ENCODE data around the gene HOXA3.

Gene HOXA3

GRCh38 chr7:27145165-27145913 lies 7.0 kb downstream of the HOXA3 start:
- Histone ChIP-seq H3K4me3 (ENCODE audit: low read depth, low read length) (peak overlapping the region; percentile 26), H3K9ac (ENCODE audit: low read depth, low read length) (no peak overlapping the region), H3K27me3 (ENCODE audit: control insufficient read depth, insufficient read depth, low read length) (peaks cover 99% of the 10 kb centered on the region), H3K36me3 (ENCODE audit: control insufficient read depth, insufficient read depth, low read length) (no peaks in the 10 kb centered on the region), H3K9me3 (ENCODE audit: control insufficient read depth, insufficient read depth, low read length) (no peaks in the 10 kb centered on the region), H3K4me1 (ENCODE audit: control insufficient read depth, insufficient read depth, low read length) (no peaks in the 10 kb centered on the region)

GRCh38 chr7:27144781-27145164 lies 7.6 kb downstream of the HOXA3 start:
- no peak overlapping the region for H3K9ac ChIP-seq (ENCODE audit: low read depth, low read length)
- H3K27me3 ChIP-seq (ENCODE audit: control insufficient read depth, insufficient read depth, low read length): peaks cover 99% of the 10 kb centered on the region
- H3K4me3 ChIP-seq (ENCODE audit: low read depth, low read length): peak overlapping the region; percentile 18
- H3K4me1 ChIP-seq (ENCODE audit: control insufficient read depth, insufficient read depth, low read length): no peaks in the 10 kb centered on the region
- H3K36me3 ChIP-seq (ENCODE audit: control insufficient read depth, insufficient read depth, low read length): no peaks in the 10 kb centered on the region
- H3K9me3 ChIP-seq (ENCODE audit: control insufficient read depth, insufficient read depth, low read length): no peaks in the 10 kb centered on the region

- Histone ChIP-seq H3K4me3 (ENCODE audit: low read depth, low read length) (peak overlapping the region; percentile 14), H3K27me3 (ENCODE audit: control insufficient read depth, insufficient read depth, low read length) (peaks cover 99% of the 10 kb centered on the region), H3K9ac (ENCODE audit: low read depth, low read length) (no peak overlapping the region), H3K36me3 (ENCODE audit: control insufficient read depth, insufficient read depth, low read length) (no peaks in the 10 kb centered on the region), H3K4me1 (ENCODE audit: control insufficient read depth, insufficient read depth, low read length) (no peaks in the 10 kb centered on the region), H3K9me3 (ENCODE audit: control insufficient read depth, insufficient read depth, low read length) (no peaks in the 10 kb centered on the region)
Observed at GRCh38 chr7:27143950-27144780, 8.2 kb downstream of the HOXA3 start.

GRCh38 chr7:27143023-27143949 lies 9.1 kb downstream of the HOXA3 start, which contains the start of gene HOXA5:
Gene HOXA5, minus strand, starts transcription at chr7:27143681. Its CDS starts 74 bp downstream, at chr7:27143607.
- H3K9ac ChIP-seq (ENCODE audit: low read depth, low read length): no peak within 1 kb of the TSS
- no peaks in the 10 kb centered on the region for H3K9me3 ChIP-seq (ENCODE audit: control insufficient read depth, insufficient read depth, low read length)
- H3K27me3 ChIP-seq (ENCODE audit: control insufficient read depth, insufficient read depth, low read length): peaks cover 99% of the 10 kb centered on the region
- peak within 1 kb of the TSS; percentile 72 for H3K4me3 ChIP-seq (ENCODE audit: low read depth, low read length)
- no peaks in the 10 kb centered on the region for H3K4me1 ChIP-seq (ENCODE audit: control insufficient read depth, insufficient read depth, low read length)
- no peaks in the 10 kb centered on the region for H3K36me3 ChIP-seq (ENCODE audit: control insufficient read depth, insufficient read depth, low read length)

GRCh38 chr7:27142580-27143022 lies 9.8 kb downstream of the HOXA3 start:
- H3K4me1 ChIP-seq (ENCODE audit: control insufficient read depth, insufficient read depth, low read length): no peaks in the 10 kb centered on the region
- H3K27me3 ChIP-seq (ENCODE audit: control insufficient read depth, insufficient read depth, low read length): peaks cover 100% of the 10 kb centered on the region
- H3K4me3 ChIP-seq (ENCODE audit: low read depth, low read length): peak overlapping the region; percentile 72
- no peaks in the 10 kb centered on the region for H3K9me3 ChIP-seq (ENCODE audit: control insufficient read depth, insufficient read depth, low read length)
- H3K36me3 ChIP-seq (ENCODE audit: control insufficient read depth, insufficient read depth, low read length): no peaks in the 10 kb centered on the region
- no peak overlapping the region for H3K9ac ChIP-seq (ENCODE audit: low read depth, low read length)

GRCh38 chr7:27141923-27142579 lies 10.3 kb downstream of the HOXA3 start:
- no peaks in the 10 kb centered on the region for H3K9me3 ChIP-seq (ENCODE audit: control insufficient read depth, insufficient read depth, low read length)
- H3K27me3 ChIP-seq (ENCODE audit: control insufficient read depth, insufficient read depth, low read length): peaks cover 100% of the 10 kb centered on the region
- no peaks in the 10 kb centered on the region for H3K36me3 ChIP-seq (ENCODE audit: control insufficient read depth, insufficient read depth, low read length)
- H3K4me3 ChIP-seq (ENCODE audit: low read depth, low read length): peak overlapping the region; percentile 72
- H3K9ac ChIP-seq (ENCODE audit: low read depth, low read length): no peak overlapping the region
- H3K4me1 ChIP-seq (ENCODE audit: control insufficient read depth, insufficient read depth, low read length): no peaks in the 10 kb centered on the region

- no peaks in the 10 kb centered on the region for H3K4me1 ChIP-seq (ENCODE audit: control insufficient read depth, insufficient read depth, low read length)
- H3K27me3 ChIP-seq (ENCODE audit: control insufficient read depth, insufficient read depth, low read length): peaks cover 100% of the 10 kb centered on the region
- H3K9me3 ChIP-seq (ENCODE audit: control insufficient read depth, insufficient read depth, low read length): no peaks in the 10 kb centered on the region
- H3K9ac ChIP-seq (ENCODE audit: low read depth, low read length): no peak overlapping the region
- no peak overlapping the region for H3K4me3 ChIP-seq (ENCODE audit: low read depth, low read length)
- H3K36me3 ChIP-seq (ENCODE audit: control insufficient read depth, insufficient read depth, low read length): no peaks in the 10 kb centered on the region
Observed at GRCh38 chr7:27141137-27141922, 11.1 kb downstream of the HOXA3 start.

- Histone ChIP-seq H3K9me3 (ENCODE audit: control insufficient read depth, insufficient read depth, low read length) (no peaks in the 10 kb centered on the region), H3K4me1 (ENCODE audit: control insufficient read depth, insufficient read depth, low read length) (no peaks in the 10 kb centered on the region), H3K9ac (ENCODE audit: low read depth, low read length) (no peak overlapping the region), H3K27me3 (ENCODE audit: control insufficient read depth, insufficient read depth, low read length) (peaks cover 100% of the 10 kb centered on the region), H3K36me3 (ENCODE audit: control insufficient read depth, insufficient read depth, low read length) (no peaks in the 10 kb centered on the region), H3K4me3 (ENCODE audit: low read depth, low read length) (peak overlapping the region; percentile 9)
Observed at GRCh38 chr7:27140126-27140857, 12.1 kb downstream of the HOXA3 start.

GRCh38 chr7:27139334-27140125 lies 12.9 kb downstream of the HOXA3 start:
- Histone ChIP-seq H3K9ac (ENCODE audit: low read depth, low read length) (no peak overlapping the region), H3K36me3 (ENCODE audit: control insufficient read depth, insufficient read depth, low read length) (no peaks in the 10 kb centered on the region), H3K27me3 (ENCODE audit: control insufficient read depth, insufficient read depth, low read length) (peaks cover 100% of the 10 kb centered on the region), H3K4me1 (ENCODE audit: control insufficient read depth, insufficient read depth, low read length) (no peaks in the 10 kb centered on the region), H3K9me3 (ENCODE audit: control insufficient read depth, insufficient read depth, low read length) (no peaks in the 10 kb centered on the region), H3K4me3 (ENCODE audit: low read depth, low read length) (peak overlapping the region; percentile 9)

All from iPS-15b (cell line).